HG02759 (cell line): ENCODE results near the gene SLC35E1.

Experiments
- ATAC-seq: cut with Tn5 transposase; IDR thresholded peaks from one replicate; pipeline ENCODE4 v1.9.1; 2021; ENCODE audit warnings: mild to moderate bottlenecking, moderate library complexity; ENCODE audit not compliant: unreplicated experiment

The SLC35E1 gene

GRCh38 chr19:16504271-16504670, 67.9 kb downstream of the SLC35E1 start:
- ATAC-seq: no peak
